Measurements from ENCODE around the gene GJC2.
"Not testable (repeated sequence)": the region's sequence is repeated elsewhere in the genome, so short reads cannot be mapped to it uniquely, and the experiment has no call there.

GJC2 gene

GRCh38 chr1:228149406-228150119, at the start of gene GJC2:
Gene GJC2 (plus strand): TSS chr1:228149930. CDS start chr1:228157759, 7,829 bp downstream.
- no peak for DNase-seq (ENCODE audit: low read depth in 2 of 2)

GRCh38 chr1:228100822-228101613, 48.7 kb upstream of the GJC2 start:
- no peak for DNase-seq (ENCODE audit: low read depth in 2 of 2)

- DNase-seq (ENCODE audit: low read depth in 2 of 2) = no peak
These were observed 48.1 kb upstream of the GJC2 start for GRCh38 chr1:228101614-228101993.

- DNase-seq (ENCODE audit: low read depth in 2 of 2) = no peak
These were observed 47.5 kb upstream of the GJC2 start for GRCh38 chr1:228101994-228102790.

- peak; percentile 62 to 72 for DNase-seq (ENCODE audit: low read depth in 2 of 2)
These were observed 46.7 kb upstream of the GJC2 start, which contains the start of gene C1orf35 for GRCh38 chr1:228102791-228103620. Gene C1orf35 (minus strand): TSS chr1:228103325. CDS start chr1:228103227, 98 bp downstream.

GRCh38 chr1:228104526-228105269, 45.0 kb upstream of the GJC2 start:
- no peak for DNase-seq (ENCODE audit: low read depth in 2 of 2)

- DNase-seq (ENCODE audit: low read depth in 2 of 2) = no peak
These were observed 44.3 kb upstream of the GJC2 start for GRCh38 chr1:228105270-228105995.

- no peak for DNase-seq (ENCODE audit: low read depth in 2 of 2)
These were observed 43.5 kb upstream of the GJC2 start for GRCh38 chr1:228105996-228106799.

- no peak for DNase-seq (ENCODE audit: low read depth in 2 of 2)
These were observed 43.0 kb upstream of the GJC2 start for GRCh38 chr1:228106800-228107054.

- DNase-seq (ENCODE audit: low read depth in 2 of 2) = no peak
These were observed 42.1 kb upstream of the GJC2 start for GRCh38 chr1:228107636-228108035.

GRCh38 chr1:228108055-228108690, 41.6 kb upstream of the GJC2 start:
- no peak for DNase-seq (ENCODE audit: low read depth in 2 of 2)

- no peak for DNase-seq (ENCODE audit: low read depth in 2 of 2)
These were observed 41.0 kb upstream of the GJC2 start for GRCh38 chr1:228108742-228109072.

GRCh38 chr1:228109073-228109961, 40.4 kb upstream of the GJC2 start, which contains the start of gene MRPL55:
Gene MRPL55 (minus strand): TSS chr1:228109299. CDS start chr1:228108260, 1,039 bp downstream.
- DNase-seq (ENCODE audit: low read depth in 2 of 2) = peak; percentile 82 to 84

GRCh38 chr1:228109962-228110488, 39.7 kb upstream of the GJC2 start:
- no peak for DNase-seq (ENCODE audit: low read depth in 2 of 2)

GRCh38 chr1:228110556-228110955, 39.2 kb upstream of the GJC2 start:
- no peak for DNase-seq (ENCODE audit: low read depth in 2 of 2)

GRCh38 chr1:228111315-228111714, 38.4 kb upstream of the GJC2 start:
- not testable (repeated sequence) for DNase-seq (ENCODE audit: low read depth in 2 of 2)

- DNase-seq (ENCODE audit: low read depth in 2 of 2) = no peak
These were observed 37.6 kb upstream of the GJC2 start for GRCh38 chr1:228112167-228112566.

- no peak for DNase-seq (ENCODE audit: low read depth in 2 of 2)
These were observed 37.1 kb upstream of the GJC2 start for GRCh38 chr1:228112617-228113016.

Data from fibroblast of skin of left biceps (primary cell).